D721Med (cell line): ENCODE data around the gene PANX1.

Experiments used
- DNase-seq: peaks from one replicate; pipeline ENCODE4 v3.0.0; 2011; ENCODE audit warnings: low spot score; ENCODE audit not compliant: insufficient read length
- FAIRE-seq: peaks from 2 replicates; lab custom pipeline; 2011; peaks lifted over from hg19 to GRCh38; lab: Jason Lieb, UNC
- CTCF ChIP-seq: IDR thresholded peaks from 2 replicates; pipeline ENCODE4 v1.5.1; 2012; ENCODE audit warnings: mild to moderate bottlenecking, control low read depth; ENCODE audit not compliant: insufficient read depth; ENCODE audit errors: missing control alignments

The PANX1 gene

DNA sequence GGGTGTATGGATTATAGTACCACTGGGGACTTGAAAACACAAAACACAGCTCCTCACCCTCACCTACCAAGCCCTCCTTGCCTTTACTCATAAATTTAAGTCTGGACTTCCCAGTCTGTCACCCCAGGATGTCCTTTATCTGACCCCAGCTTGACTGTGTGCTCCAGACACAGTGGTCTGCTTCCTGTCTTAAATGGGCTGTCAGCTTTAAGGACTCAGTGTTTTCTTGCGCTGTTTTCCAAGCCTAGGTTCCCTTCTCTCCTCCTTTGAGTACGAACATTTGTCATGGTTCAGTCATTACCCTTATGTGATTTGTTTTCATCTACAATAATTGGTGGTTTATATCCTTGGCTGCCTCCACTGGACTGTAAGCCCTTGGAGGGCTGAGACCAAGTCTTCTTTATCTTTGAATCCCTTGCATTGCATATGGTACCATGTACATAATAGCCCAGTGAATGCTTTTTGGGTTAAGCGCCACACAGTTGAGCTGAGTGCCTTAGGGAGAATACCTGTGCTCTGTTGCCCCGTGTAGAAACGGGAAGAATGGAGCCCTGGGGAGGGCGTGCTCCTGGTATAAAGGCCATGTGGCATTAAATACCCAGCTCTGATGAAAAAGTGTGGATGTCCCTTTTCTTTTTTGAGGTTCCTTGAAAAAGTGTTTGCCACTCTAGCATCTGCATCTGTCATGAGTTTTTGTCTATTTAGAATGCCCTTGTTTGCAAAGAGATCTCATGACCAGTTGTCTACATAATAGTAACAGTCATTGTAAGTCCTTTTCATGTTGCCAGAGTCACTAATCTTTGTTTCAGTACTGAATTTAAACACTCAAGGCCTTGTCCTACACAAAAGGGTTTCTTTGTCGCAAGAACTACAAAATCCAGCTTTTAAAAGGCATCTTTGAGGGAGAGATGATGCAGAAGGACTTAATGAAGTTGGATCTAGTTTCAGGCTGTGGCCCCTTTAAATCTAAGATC lies 14.0 kb downstream of the PANX1 start:
- DNase-seq (no peak), FAIRE-seq (no peak)
- no peak for TF ChIP-seq CTCF

DNA sequence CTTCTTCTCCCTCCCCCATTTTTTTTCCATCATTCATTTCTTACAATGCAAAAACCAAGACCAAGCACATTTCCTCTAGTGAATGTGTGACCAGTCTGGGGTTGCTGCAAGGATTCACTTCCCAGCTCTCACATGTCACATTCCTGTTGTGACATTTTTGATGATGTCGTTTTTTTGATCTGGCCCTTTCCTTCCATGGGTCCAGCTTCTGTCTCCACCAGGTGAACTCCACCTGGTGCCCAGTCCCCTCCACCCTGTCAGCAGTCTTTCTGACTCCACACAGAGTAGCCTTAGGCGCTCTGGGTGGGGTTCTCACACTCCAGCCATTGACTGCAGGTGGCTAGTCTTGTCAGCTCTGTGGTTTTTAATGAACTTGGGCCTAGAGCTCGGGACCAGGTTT lies 15.6 kb downstream of the PANX1 start:
- no peak for TF ChIP-seq CTCF
- FAIRE-seq (no peak), DNase-seq (no peak)

GRCh38 chr11:94144664-94145063 lies 16.0 kb downstream of the PANX1 start:
- TF ChIP-seq CTCF: no peak
- DNase-seq: no peak
- no peak for FAIRE-seq

DNA sequence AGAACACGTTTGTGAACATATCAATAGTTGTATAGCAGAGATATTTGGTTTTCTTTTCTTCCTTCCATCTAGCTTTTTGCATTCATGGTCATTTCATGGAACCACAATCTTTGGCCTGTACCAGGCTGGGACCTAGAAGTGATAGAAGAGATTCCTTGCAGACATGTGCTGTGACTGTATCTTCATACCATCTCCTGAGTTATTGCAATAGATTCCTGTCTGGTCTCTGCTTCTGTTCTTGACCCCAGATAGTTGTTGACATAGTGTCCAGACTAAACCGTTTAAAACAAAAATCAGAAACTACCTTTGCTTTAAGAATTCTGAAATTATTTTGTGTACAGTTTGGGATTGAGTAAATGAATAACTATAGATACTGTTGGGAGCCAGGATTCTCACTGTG lies 16.8 kb downstream of the PANX1 start:
- DNase-seq (no peak), FAIRE-seq (no peak)
- TF ChIP-seq CTCF: no peak

- FAIRE-seq (no peak), DNase-seq (no peak)
- TF ChIP-seq CTCF: no peak
Observed at GRCh38 chr11:94145916-94146315, 17.3 kb downstream of the PANX1 start.

- no peak for FAIRE-seq
- DNase-seq: no peak
- TF ChIP-seq CTCF: no peak
Observed at GRCh38 chr11:94147433-94147845, 18.8 kb downstream of the PANX1 start.

GRCh38 chr11:94148189-94148588 lies 19.5 kb downstream of the PANX1 start:
- DNase-seq: no peak
- no peak for FAIRE-seq
- no peak for TF ChIP-seq CTCF
